C4-2B (cell line): ENCODE measurements around the gene RRP1B.

ENCODE experiments used
- CTCF ChIP-seq: fragments of 450-650 bp; conservative IDR thresholded peaks from 2 replicates; pipeline ENCODE4 v1.5.1; 2017; ENCODE audit warnings: mild to moderate bottlenecking
- ZFX ChIP-seq: fragments of 450-650 bp; IDR thresholded peaks from 2 replicates; pipeline ENCODE4 v1.6.1; 2017

GRCh38 chr21:43701936-43702784 lies 42.8 kb downstream of the RRP1B start:
- TF ChIP-seq CTCF (no peak), ZFX (no peak)
